Spleen (tissue), 7 donors: ENCODE measurements around the gene PAWR.

Source experiments
- POLR2AphosphoS5 ChIP-seq, 3 donors: sonication (generic); formaldehyde crosslinking; IDR thresholded peaks; one replicate each; pipeline ENCODE4 v1.5.1; 2017; ENCODE audit warnings: antibody characterized with exemption in 3 of 3
- TF ChIP-seq, protein P1 (sequence below), 11 experiments: fragments of 200-600 bp in 7 of 11; fragments of 450-650 bp in 4 of 11; sonication (generic) in 4 of 11; IDR thresholded peaks in 8 of 11; conservative IDR thresholded peaks in 3 of 11; 1 replicate in 7 of 11; 2 replicates in 4 of 11; pipeline versions ENCODE4 v1.4.0 to v1.8.0; 2016 to 2021; ENCODE audit warnings: antibody characterized with exemption in 11 of 11, inconsistent platforms in 4 of 11, mild to moderate bottlenecking in 1 of 11
- donor health status: DM: no; HTN: no; CAD: no; lungs with moderate emphysema.
- donor health status: DM: no; HTN: no; CAD: no.
- donor health status: DM: no; HTN: no; CAD: no.

DNA sequence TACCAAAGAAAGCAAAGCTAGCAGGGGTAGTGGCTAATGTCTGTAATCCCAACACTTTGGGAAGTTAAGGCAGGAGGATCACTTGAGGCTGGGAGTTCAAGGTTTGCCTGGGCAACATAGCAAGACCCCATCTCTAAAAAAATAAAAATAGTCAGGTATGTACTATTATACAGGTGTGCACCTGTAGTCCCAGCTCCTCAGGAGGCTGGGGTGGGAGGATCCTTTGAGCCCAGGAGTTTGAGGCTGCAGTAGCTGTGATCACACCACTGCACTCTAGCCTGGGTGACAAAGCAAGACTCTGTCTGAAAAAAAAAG is 142.2 kb downstream of the PAWR start:
- TF ChIP-seq, protein P1, sequence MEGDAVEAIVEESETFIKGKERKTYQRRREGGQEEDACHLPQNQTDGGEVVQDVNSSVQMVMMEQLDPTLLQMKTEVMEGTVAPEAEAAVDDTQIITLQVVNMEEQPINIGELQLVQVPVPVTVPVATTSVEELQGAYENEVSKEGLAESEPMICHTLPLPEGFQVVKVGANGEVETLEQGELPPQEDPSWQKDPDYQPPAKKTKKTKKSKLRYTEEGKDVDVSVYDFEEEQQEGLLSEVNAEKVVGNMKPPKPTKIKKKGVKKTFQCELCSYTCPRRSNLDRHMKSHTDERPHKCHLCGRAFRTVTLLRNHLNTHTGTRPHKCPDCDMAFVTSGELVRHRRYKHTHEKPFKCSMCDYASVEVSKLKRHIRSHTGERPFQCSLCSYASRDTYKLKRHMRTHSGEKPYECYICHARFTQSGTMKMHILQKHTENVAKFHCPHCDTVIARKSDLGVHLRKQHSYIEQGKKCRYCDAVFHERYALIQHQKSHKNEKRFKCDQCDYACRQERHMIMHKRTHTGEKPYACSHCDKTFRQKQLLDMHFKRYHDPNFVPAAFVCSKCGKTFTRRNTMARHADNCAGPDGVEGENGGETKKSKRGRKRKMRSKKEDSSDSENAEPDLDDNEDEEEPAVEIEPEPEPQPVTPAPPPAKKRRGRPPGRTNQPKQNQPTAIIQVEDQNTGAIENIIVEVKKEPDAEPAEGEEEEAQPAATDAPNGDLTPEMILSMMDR (IDR thresholded peaks at IDR 0.05 in 8 of 11, conservative IDR thresholded peaks at IDR 0.05 in 3 of 11): no peak
- TF ChIP-seq POLR2AphosphoS5 (IDR thresholded peaks at IDR 0.05): no peak
